Activated CD4-positive, alpha-beta T cell treated with anti-CD3 and anti-CD28 coated beads for 36 hours (primary cell): ENCODE results near the gene NOP14. TPM values are rescaled to one million over a fixed set of nuclear protein-coding genes. Genes with fewer than 3 reads are reported as not detected.
"Not testable (repeated sequence)": the region's sequence is repeated elsewhere in the genome, so short reads cannot be mapped to it uniquely, and the experiment has no call there.

Source experiments
- ATAC-seq: fragments of 200-7000 bp; cut with Tn5 transposase; one replicate; pipeline ENCODE4 v1.10.0; 2021; ENCODE audit warnings: mild to moderate bottlenecking, moderate library complexity
- CTCF ChIA-PET: fragments of 350-600 bp; sonication (Branson Sonifier 250); formaldehyde crosslinking; loops from one replicate; lab custom pipeline; 2021; ENCODE audit warnings: antibody characterized with exemption; lab: Charles Lee
- POLR2A ChIA-PET: fragments of 350-600 bp; sonication (Branson Sonifier 250); formaldehyde crosslinking; loops from one replicate; lab custom pipeline; 2021; ENCODE audit warnings: antibody characterized with exemption, inconsistent platforms; lab: Charles Lee
- DNase-seq: peaks from one replicate; pipeline ENCODE4 v3.0.0-alpha.2; 2020
- H3K27ac Mint-ChIP-seq: one replicate; pipeline ENCODE4 v1.8.0; 2021; ENCODE audit warnings: mixed read lengths
- H3K27me3 Mint-ChIP-seq: one replicate; pipeline ENCODE4 v1.8.0; 2021; ENCODE audit warnings: mixed read lengths
- H3K36me3 Mint-ChIP-seq: one replicate; pipeline ENCODE4 v1.8.0; 2021; ENCODE audit warnings: low read depth, mixed read lengths
- H3K4me1 Mint-ChIP-seq: one replicate; pipeline ENCODE4 v1.8.0; 2021; ENCODE audit warnings: mixed read lengths
- H3K4me3 Mint-ChIP-seq: one replicate; pipeline ENCODE4 v1.8.0; 2021; ENCODE audit warnings: mild to moderate bottlenecking, moderate library complexity, mixed read lengths
- H3K9me3 Mint-ChIP-seq: one replicate; pipeline ENCODE4 v1.8.0; 2021; ENCODE audit warnings: low read depth, mixed read lengths
- intact Hi-C, 2 experiments: fragments of 100-400 bp; cut with DNase I in 1 of 2; cut with micrococcal nuclease in 1 of 2; formaldehyde crosslinking; loops; one replicate each; pipeline versions ENCODE4 v1.14.2 to v1.15.1; 2022 to 2024; cut with DNase I, micrococcal nuclease
- total RNA-seq, 2 experiments: library from RNA; stranded (reverse); gene quantifications; one replicate each; pipeline ENCODE4 v1.2.3, GENCODE V29; 2021

NOP14 gene
- total RNA-seq, 2 experiments from 2014 or later: 86.8 to 106 TPM

- CTCF ChIA-PET: interaction anchor here (0.6 to 1.4 kb wide), 3 partner anchors 10 to 198 kb away, joined by 3 to 4 read pairs (median 3); no protein-coding TSS in a partner anchor
- intact Hi-C loops: no loop called here
- H3K4me3 Mint-ChIP-seq: no peak overlapping the region
- H3K4me1 Mint-ChIP-seq: peaks cover 41% of the 10 kb centered on the region
- H3K27me3 Mint-ChIP-seq: no peaks in the 10 kb centered on the region
- peaks cover 3% of the 10 kb centered on the region for H3K9me3 Mint-ChIP-seq
- peak overlapping the region; percentile 58 for H3K27ac Mint-ChIP-seq
- no peak for ATAC-seq
- DNase-seq: no peak
- peaks cover 54% of the 10 kb centered on the region for H3K36me3 Mint-ChIP-seq
- POLR2A ChIA-PET: interaction anchor here (0.6 kb wide), 1 partner anchor 40 kb away, joined by 3 read pairs; the partner anchor contains the start of gene GRK4
These were observed 40.1 kb downstream of the NOP14 start for GRCh38 chr4:2923141-2923551.

DNA sequence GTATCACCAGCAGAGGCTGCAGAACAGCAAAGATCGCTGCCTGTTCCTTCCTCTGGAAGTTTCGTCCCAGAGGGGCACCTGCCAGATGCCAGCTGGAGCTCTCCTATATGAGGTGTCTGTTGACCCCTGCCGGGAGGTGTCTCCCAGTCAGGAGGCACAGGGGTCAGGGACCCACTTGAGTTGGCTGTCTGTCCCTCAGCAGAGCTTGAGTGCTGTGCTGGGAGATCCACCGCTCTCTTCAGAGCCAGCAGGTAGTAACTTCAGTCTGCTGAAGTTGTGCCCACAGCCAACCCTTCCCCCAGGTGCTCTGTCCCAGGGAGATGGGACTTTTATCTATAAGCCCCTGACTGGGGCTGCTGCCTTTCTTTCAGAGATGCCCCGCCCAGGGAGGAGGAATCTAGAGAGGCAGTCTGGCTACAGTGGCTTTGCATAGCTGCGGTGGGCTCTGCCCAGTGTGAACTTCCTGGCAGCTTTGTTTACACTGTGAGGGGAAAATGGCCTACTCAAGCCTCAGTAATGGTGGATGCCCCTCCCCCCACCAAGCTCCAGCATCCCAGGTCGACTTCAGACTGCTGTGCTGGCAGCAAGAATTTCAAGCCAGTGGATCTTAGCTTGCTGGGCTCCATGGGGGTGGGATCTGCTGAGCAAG lies 40.6 kb downstream of the NOP14 start:
- POLR2A ChIA-PET: interaction anchor here (0.6 kb wide), 1 partner anchor 41 kb away, joined by 3 read pairs; the partner anchor contains the start of gene GRK4
- H3K9me3 Mint-ChIP-seq, H3K27me3 Mint-ChIP-seq, DNase-seq, intact Hi-C loops, ATAC-seq, H3K4me3 Mint-ChIP-seq: not testable (repeated sequence)
- CTCF ChIA-PET: interaction anchor here (1.1 to 1.4 kb wide), 2 partner anchors 51 to 151 kb away, joined by 3 read pairs; no protein-coding TSS in a partner anchor
- Mint-ChIP-seq H3K4me1 (peaks cover 42% of the 10 kb centered on the region), H3K27ac (peak overlapping the region; percentile 58), H3K36me3 (peaks cover 54% of the 10 kb centered on the region)

DNA sequence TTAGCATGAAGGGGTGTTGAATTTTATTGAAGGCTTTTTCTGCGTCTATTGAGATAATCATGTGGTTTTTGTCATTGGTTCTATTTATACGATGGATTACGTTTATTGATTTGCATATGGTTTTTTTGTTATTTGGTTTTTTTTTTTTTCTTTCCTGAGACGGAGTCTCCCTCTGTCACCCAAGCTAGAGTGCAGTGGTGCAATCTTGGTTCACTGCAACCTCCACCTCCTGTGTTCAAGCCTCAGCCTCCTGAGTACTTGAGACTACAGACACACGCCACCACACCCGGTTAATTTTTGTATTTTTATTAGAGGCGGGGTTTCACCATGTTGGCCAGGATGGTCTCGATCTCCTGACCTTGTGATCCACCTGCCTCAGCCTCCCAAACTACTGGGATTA lies 44.5 kb downstream of the NOP14 start:
- CTCF ChIA-PET: interaction anchor here (0.6 to 1.1 kb wide), 2 partner anchors 36 to 45 kb away, joined by 3 read pairs; no protein-coding TSS in a partner anchor
- intact Hi-C loops, H3K27ac Mint-ChIP-seq, H3K4me3 Mint-ChIP-seq, H3K9me3 Mint-ChIP-seq, H3K27me3 Mint-ChIP-seq, POLR2A ChIA-PET, DNase-seq, ATAC-seq: not testable (repeated sequence)
- Mint-ChIP-seq H3K4me1 (peaks cover 54% of the 10 kb centered on the region), H3K36me3 (peaks cover 68% of the 10 kb centered on the region)

- Mint-ChIP-seq H3K4me1 (peaks cover 50% of the 10 kb centered on the region), H3K36me3 (peaks cover 64% of the 10 kb centered on the region)
- H3K27ac Mint-ChIP-seq, ATAC-seq, DNase-seq, intact Hi-C loops, H3K27me3 Mint-ChIP-seq, POLR2A ChIA-PET, H3K4me3 Mint-ChIP-seq, H3K9me3 Mint-ChIP-seq: not testable (repeated sequence)
- CTCF ChIA-PET: interaction anchor here (0.6 kb wide), 1 partner anchor 45 kb away, joined by 3 read pairs; no protein-coding TSS in a partner anchor
These were observed 44.9 kb downstream of the NOP14 start for GRCh38 chr4:2918300-2918699.

DNA sequence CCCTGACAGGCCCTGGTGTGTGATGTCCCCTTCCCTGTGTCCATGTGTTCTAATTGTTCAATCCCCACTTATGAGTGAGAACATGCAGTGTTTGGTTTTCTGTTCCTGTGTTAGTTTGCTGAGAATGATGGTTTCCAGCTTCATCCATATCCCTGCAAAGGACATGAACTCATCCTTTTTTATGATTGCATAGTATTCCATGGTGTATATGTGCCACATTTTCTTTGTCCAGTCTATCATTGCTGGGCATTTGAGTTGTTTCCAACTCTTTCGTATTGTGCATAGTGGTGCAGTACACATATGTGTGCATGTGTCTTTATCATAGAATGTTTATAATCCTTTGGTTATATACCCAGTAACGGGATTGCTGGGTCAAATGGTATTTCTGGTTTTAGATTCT lies 46.5 kb downstream of the NOP14 start:
- Mint-ChIP-seq H3K4me1 (peaks cover 34% of the 10 kb centered on the region), H3K36me3 (peaks cover 58% of the 10 kb centered on the region)
- DNase-seq, H3K9me3 Mint-ChIP-seq, ATAC-seq, H3K4me3 Mint-ChIP-seq, POLR2A ChIA-PET, intact Hi-C loops, CTCF ChIA-PET, H3K27ac Mint-ChIP-seq, H3K27me3 Mint-ChIP-seq: not testable (repeated sequence)

DNA sequence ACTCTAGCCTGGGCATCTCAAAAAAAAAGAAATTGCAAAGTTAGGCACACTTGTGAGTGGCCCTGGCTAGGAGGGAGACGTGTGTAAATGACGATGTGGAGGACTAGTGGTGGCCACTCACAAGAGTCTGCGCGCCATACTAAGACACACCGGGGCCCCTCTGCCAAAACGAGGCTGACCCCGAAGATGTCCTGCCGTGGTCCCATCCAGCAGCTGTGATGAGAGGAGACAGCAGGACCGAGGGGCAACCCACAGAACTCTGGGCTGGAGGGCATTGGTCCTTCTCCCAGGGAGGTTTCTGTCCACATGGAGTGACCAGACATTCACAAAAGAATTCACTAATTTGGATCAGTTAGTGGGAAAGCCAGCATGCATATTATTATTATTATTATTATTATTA lies 47.4 kb downstream of the NOP14 start:
- Mint-ChIP-seq H3K27ac (no peak overlapping the region), H3K36me3 (peaks cover 54% of the 10 kb centered on the region), H3K4me1 (peaks cover 28% of the 10 kb centered on the region), H3K9me3 (peaks cover 3% of the 10 kb centered on the region), H3K27me3 (no peaks in the 10 kb centered on the region), H3K4me3 (no peak overlapping the region)
- intact Hi-C loops: no loop called here
- ATAC-seq (no peak), DNase-seq (no peak)
- ChIA-PET POLR2A (no interaction called here), CTCF (no interaction called here)

GRCh38 chr4:2914256-2915126 lies 48.7 kb downstream of the NOP14 start:
- H3K4me3 Mint-ChIP-seq: no peak overlapping the region
- DNase-seq (peak; percentile 26), ATAC-seq (peak; percentile 47)
- H3K36me3 Mint-ChIP-seq: peaks cover 46% of the 10 kb centered on the region
- intact Hi-C loops: no loop called here
- CTCF ChIA-PET: no interaction called here
- POLR2A ChIA-PET: no interaction called here
- H3K9me3 Mint-ChIP-seq: no peaks in the 10 kb centered on the region
- no peaks in the 10 kb centered on the region for H3K27me3 Mint-ChIP-seq
- peak overlapping the region; percentile 19 for H3K27ac Mint-ChIP-seq
- H3K4me1 Mint-ChIP-seq: peaks cover 17% of the 10 kb centered on the region

GRCh38 chr4:2913168-2913567 lies 50.0 kb downstream of the NOP14 start:
- no peak for DNase-seq
- Mint-ChIP-seq H3K9me3 (no peaks in the 10 kb centered on the region), H3K36me3 (peaks cover 38% of the 10 kb centered on the region), H3K4me1 (peaks cover 13% of the 10 kb centered on the region), H3K27me3 (no peaks in the 10 kb centered on the region), H3K4me3 (no peak overlapping the region), H3K27ac (no peak overlapping the region)
- ATAC-seq: no peak
- intact Hi-C loops: no loop called here
- POLR2A ChIA-PET: no interaction called here
- CTCF ChIA-PET: interaction anchor here (0.6 kb wide), 2 partner anchors 19 to 494 kb away, joined by 3 read pairs; no protein-coding TSS in a partner anchor

DNA sequence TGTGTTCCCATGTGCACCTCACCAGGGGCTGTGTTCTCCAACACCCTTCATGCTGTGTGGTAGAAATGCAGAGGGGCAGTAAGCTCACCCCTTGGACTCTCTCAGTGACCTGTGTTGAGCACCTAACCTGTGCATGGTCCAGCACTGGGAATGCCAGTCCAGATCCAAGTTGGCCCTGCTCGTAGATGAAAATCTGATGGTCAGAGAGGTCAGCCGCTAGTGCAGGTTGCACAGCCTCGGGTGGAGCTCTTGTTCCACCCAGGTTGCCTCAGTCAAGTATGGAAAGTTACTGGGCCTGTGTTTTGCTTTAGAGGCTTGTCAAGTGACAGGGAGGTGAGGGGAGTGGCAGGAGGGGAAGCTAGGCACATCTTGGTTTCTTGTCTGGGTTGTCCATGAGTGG lies 51.3 kb downstream of the NOP14 start:
- no peak for ATAC-seq
- CTCF ChIA-PET: interaction anchor here (0.7 to 1.1 kb wide), 2 partner anchors 126 to 148 kb away, joined by 3 to 4 read pairs; no protein-coding TSS in a partner anchor
- peaks cover 14% of the 10 kb centered on the region for H3K4me1 Mint-ChIP-seq

DNA sequence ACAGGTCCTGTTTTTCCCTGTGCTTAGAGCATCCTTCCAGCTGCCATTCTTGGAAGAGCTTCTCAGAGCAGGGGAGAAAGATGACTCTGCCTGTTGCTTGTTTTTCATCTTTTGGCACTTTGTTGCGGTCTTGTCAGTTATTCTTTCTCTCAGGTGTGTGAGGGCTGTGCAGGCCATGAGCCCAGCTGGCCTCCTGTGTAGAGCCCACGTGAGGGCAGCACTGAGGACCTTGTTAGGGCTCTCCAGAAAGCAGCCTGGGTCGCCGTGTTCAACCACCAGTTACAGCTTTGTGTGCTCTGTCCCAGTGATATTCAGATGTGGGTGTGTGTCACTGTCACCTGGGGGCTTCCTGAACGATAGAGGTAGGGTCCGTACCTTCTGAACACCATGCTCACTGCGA lies 52.8 kb downstream of the NOP14 start:
- Mint-ChIP-seq H3K27me3 (no peaks in the 10 kb centered on the region), H3K36me3 (peaks cover 31% of the 10 kb centered on the region), H3K9me3 (no peaks in the 10 kb centered on the region), H3K4me3 (no peak overlapping the region), H3K27ac (peak overlapping the region; percentile 13), H3K4me1 (peaks cover 26% of the 10 kb centered on the region)
- DNase-seq: no peak
- no peak for ATAC-seq
- ChIA-PET CTCF (interaction anchor here (0.6 kb wide), 1 partner anchor 14 kb away, joined by 3 read pairs; no protein-coding TSS in a partner anchor), POLR2A (no interaction called here)
- intact Hi-C loops: no loop called here

More for the DNA sequence above, 51.3 kb downstream of the NOP14 start:
- intact Hi-C loops: no loop called here
- H3K27ac Mint-ChIP-seq: no peak overlapping the region
- no peaks in the 10 kb centered on the region for H3K9me3 Mint-ChIP-seq
- no peaks in the 10 kb centered on the region for H3K27me3 Mint-ChIP-seq
- POLR2A ChIA-PET: no interaction called here
- no peak for DNase-seq
- H3K4me3 Mint-ChIP-seq: no peak overlapping the region
- H3K36me3 Mint-ChIP-seq: peaks cover 33% of the 10 kb centered on the region

DNA sequence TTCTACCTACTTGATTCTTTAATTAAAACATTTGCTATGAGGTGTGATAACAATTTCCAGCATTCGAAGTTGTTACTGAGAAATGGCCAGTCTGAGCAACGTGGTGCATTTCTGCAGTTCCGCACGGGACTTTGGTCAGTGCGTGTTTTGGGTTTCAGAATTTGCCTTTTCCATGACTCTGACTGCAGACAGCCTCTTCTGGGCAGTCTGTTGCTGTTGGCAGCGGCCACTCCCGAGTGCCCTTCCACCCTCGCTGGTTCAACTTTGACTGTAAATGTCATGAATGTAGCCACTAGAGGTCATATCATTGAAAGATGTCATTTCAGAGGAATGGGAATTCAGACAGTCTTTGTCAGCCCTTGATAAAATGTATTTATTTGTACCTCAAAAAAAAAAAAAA lies 53.6 kb downstream of the NOP14 start:
- CTCF ChIA-PET: no interaction called here
- peaks cover 29% of the 10 kb centered on the region for H3K36me3 Mint-ChIP-seq
- no peaks in the 10 kb centered on the region for H3K9me3 Mint-ChIP-seq
- intact Hi-C loops: no loop called here
- DNase-seq: no peak
- peaks cover 24% of the 10 kb centered on the region for H3K4me1 Mint-ChIP-seq
- no peak overlapping the region for H3K4me3 Mint-ChIP-seq
- no peak overlapping the region for H3K27ac Mint-ChIP-seq
- H3K27me3 Mint-ChIP-seq: no peaks in the 10 kb centered on the region
- POLR2A ChIA-PET: no interaction called here
- ATAC-seq: no peak
